K562 (cell line): ENCODE data around the gene WWC2. TPM values are rescaled to one million over a fixed set of nuclear protein-coding genes. Genes with fewer than 3 reads are reported as not detected.

ENCODE experiments used
- BRD9 ChIP-seq: fragments of 450-650 bp; IDR thresholded peaks from 2 replicates; pipeline ENCODE4 v1.6.1; 2018; ENCODE audit warnings: low read depth; ENCODE audit not compliant: partially characterized antibody
- CSDE1 ChIP-seq, 2 experiments: fragments of 450-650 bp; IDR thresholded peaks; 2 replicates each; pipeline ENCODE4 v1.6.1; 2016; ENCODE audit warnings: mild to moderate bottlenecking in 1 of 2
- DMBX1 ChIP-seq: fragments of 250-450 bp; sonication (Bioruptor Pico); IDR thresholded peaks from 2 replicates; pipeline ENCODE4 v1.8.0; 2022; ENCODE audit warnings: inconsistent platforms, mild to moderate bottlenecking, moderate library complexity, borderline replicate concordance
- DNMT1 ChIP-seq: fragments of 450-650 bp; IDR thresholded peaks from 2 replicates; pipeline ENCODE4 v1.6.1; 2016; ENCODE audit warnings: antibody characterized with exemption, mild to moderate bottlenecking
- KDM2B ChIP-seq: fragments of 250-450 bp; sonication (Bioruptor Pico); IDR thresholded peaks from 2 replicates; pipeline ENCODE4 v1.8.0; 2021; ENCODE audit warnings: mild to moderate bottlenecking, moderate library complexity
- L3MBTL2 ChIP-seq: fragments of 450-650 bp; IDR thresholded peaks from 2 replicates; pipeline ENCODE4 v1.6.1; 2016; ENCODE audit warnings: mild to moderate bottlenecking, moderate library complexity
- MEIS2 ChIP-seq: fragments of 450-650 bp; IDR thresholded peaks from 2 replicates; pipeline ENCODE4 v1.6.1; 2014; ENCODE audit warnings: mild to moderate bottlenecking; ENCODE audit not compliant: partially characterized antibody
- NFIX ChIP-seq: fragments of 250-450 bp; sonication (Bioruptor Pico); IDR thresholded peaks from 2 replicates; pipeline ENCODE4 v1.4.0; 2020; ENCODE audit warnings: low read depth, mild to moderate bottlenecking, moderate library complexity
- TBP ChIP-seq: optimal IDR thresholded peaks from 2 replicates; pipeline ENCODE3; 2011; ENCODE audit warnings: low read depth, low read length, improper control_type of control experiment
- U2AF1 ChIP-seq: fragments of 200-400 bp; formaldehyde crosslinking; optimal IDR thresholded peaks from 2 replicates; pipeline ENCODE3; 2017; ENCODE audit warnings: mild to moderate bottlenecking, low read depth, low read length, moderate library complexity
- polyA plus RNA-seq, 8 experiments: library from polyadenylated mRNA; depleted of rRNA in 4 of 8; stranded (reverse) in 5 of 8; unstranded in 3 of 8; fragments of >200 nt; fragmentation: Nextera tagmentation in 2 of 8; fragmentation: Illumina TruSeq in 1 of 8; extraction: Ambion mirVana in 2 of 8; extraction: Trizol in 1 of 8; gene quantifications; 2 replicates each; pipeline versions ENCODE4 v1.2.1 to v1.2.3, GENCODE V29; 2011 to 2014; ENCODE audit warnings: inconsistent platforms in 1 of 8, missing spikeins in 1 of 8
- total RNA-seq, 7 experiments: library from RNA; depleted of rRNA in 6 of 7; stranded (reverse); fragments of >200 nt in 6 of 7; fragmentation: Illumina TruSeq in 2 of 7; extraction: Trizol in 2 of 7; gene quantifications; 2 replicates each; pipeline versions ENCODE4 v1.2.1 to v1.2.3, GENCODE V29; 2011 to 2021; ENCODE audit warnings: low replicate concordance in 1 of 7
- TF ChIP-seq, protein P1 (sequence below): sonication (generic); formaldehyde crosslinking; IDR thresholded peaks from 2 replicates; pipeline ENCODE4 v1.8.1; 2023; ENCODE audit warnings: missing genetic modification reagents, mild to moderate bottlenecking, borderline replicate concordance
- TF ChIP-seq, protein P2 (sequence below): sonication (generic); formaldehyde crosslinking; IDR thresholded peaks from 2 replicates; pipeline ENCODE4 v1.8.0; 2022; ENCODE audit warnings: mild to moderate bottlenecking, missing genetic modification reagents
- TF ChIP-seq, protein P3 (sequence below): IDR thresholded peaks from 3 replicates; pipeline ENCODE4 v1.6.1; 2011; ENCODE audit warnings: borderline replicate concordance, mild to moderate bottlenecking, moderate library complexity; ENCODE audit not compliant: insufficient read length; ENCODE audit errors: extremely low read depth
- TF ChIP-seq, protein P4 (sequence below): fragments of 150-350 bp; IDR thresholded peaks from 2 replicates; pipeline ENCODE4 v1.6.1; 2014; ENCODE audit warnings: low read depth, mild to moderate bottlenecking, low read length, borderline replicate concordance

Gene WWC2
- total and polyA plus RNA-seq, 9 of the 15 experiments (the other 6 are each of a cell fraction or from before 2014, with no cell fraction given): 3.7 to 39.4 (median 19.6) TPM

DNA sequence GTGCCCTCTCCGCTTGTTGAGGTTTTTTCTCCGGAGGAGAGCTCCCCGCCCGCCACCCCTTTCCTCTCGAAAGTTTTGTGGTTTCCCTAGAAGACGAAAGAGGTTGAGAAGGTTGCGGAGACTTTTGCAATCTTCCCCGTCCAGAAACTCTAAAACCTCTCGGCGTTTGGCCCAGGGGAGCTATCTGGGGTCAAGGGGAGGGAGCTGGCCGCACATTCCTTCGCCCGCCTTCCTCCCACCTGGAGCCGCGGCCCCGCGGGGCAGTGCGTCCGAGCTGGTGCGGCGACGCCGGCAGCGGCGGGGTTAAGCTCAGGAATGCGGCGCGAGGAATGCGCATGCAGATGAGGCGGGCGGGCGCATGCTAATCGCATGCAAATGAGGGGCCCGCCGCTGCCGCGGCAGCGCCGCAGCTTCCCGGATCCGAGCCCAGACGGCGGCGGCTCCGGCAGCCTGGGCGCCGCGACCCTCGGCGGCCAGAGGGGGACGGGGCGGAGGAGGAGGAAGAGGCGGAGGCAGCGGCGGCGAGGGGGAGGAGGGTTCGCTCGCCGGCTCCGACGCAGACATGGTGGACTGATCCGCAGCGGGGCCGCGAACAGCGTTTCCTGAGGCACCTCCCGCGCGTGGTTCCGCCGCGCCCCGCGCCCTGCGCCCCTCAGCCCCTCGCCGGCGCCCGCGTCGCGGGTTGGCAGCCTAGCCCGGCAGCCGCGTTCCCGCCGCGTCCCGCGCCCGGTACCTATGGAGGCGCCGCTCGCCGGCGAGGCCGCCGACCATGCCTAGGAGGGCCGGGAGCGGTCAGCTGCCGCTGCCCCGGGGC lies at the start of gene WWC2 (continued):
- TF ChIP-seq, protein P1, sequence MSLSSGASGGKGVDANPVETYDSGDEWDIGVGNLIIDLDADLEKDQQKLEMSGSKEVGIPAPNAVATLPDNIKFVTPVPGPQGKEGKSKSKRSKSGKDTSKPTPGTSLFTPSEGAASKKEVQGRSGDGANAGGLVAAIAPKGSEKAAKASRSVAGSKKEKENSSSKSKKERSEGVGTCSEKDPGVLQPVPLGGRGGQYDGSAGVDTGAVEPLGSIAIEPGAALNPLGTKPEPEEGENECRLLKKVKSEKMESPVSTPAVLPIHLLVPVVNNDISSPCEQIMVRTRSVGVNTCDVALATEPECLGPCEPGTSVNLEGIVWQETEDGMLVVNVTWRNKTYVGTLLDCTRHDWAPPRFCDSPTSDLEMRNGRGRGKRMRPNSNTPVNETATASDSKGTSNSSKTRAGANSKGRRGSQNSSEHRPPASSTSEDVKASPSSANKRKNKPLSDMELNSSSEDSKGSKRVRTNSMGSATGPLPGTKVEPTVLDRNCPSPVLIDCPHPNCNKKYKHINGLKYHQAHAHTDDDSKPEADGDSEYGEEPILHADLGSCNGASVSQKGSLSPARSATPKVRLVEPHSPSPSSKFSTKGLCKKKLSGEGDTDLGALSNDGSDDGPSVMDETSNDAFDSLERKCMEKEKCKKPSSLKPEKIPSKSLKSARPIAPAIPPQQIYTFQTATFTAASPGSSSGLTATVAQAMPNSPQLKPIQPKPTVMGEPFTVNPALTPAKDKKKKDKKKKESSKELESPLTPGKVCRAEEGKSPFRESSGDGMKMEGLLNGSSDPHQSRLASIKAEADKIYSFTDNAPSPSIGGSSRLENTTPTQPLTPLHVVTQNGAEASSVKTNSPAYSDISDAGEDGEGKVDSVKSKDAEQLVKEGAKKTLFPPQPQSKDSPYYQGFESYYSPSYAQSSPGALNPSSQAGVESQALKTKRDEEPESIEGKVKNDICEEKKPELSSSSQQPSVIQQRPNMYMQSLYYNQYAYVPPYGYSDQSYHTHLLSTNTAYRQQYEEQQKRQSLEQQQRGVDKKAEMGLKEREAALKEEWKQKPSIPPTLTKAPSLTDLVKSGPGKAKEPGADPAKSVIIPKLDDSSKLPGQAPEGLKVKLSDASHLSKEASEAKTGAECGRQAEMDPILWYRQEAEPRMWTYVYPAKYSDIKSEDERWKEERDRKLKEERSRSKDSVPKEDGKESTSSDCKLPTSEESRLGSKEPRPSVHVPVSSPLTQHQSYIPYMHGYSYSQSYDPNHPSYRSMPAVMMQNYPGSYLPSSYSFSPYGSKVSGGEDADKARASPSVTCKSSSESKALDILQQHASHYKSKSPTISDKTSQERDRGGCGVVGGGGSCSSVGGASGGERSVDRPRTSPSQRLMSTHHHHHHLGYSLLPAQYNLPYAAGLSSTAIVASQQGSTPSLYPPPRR (CRISPR knock-in tag): no peak; the same call in 1 of the 2 replicates
- TF ChIP-seq DNMT1 (no peak), MEIS2 (peak; percentile 12), L3MBTL2 (peak; percentile 33; the same call in 1 of the 2 replicates), KDM2B (no peak), CSDE1 (IDR thresholded peaks at IDR 0.05) (no peak), U2AF1 (no peak), NFIX (CRISPR knock-in tag) (no peak), DMBX1 (CRISPR knock-in tag) (no peak), BRD9 (no peak), TBP (peak; percentile 72)
- TF ChIP-seq, protein P2, sequence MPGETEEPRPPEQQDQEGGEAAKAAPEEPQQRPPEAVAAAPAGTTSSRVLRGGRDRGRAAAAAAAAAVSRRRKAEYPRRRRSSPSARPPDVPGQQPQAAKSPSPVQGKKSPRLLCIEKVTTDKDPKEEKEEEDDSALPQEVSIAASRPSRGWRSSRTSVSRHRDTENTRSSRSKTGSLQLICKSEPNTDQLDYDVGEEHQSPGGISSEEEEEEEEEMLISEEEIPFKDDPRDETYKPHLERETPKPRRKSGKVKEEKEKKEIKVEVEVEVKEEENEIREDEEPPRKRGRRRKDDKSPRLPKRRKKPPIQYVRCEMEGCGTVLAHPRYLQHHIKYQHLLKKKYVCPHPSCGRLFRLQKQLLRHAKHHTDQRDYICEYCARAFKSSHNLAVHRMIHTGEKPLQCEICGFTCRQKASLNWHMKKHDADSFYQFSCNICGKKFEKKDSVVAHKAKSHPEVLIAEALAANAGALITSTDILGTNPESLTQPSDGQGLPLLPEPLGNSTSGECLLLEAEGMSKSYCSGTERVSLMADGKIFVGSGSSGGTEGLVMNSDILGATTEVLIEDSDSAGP: no peak
- TF ChIP-seq, protein P3, sequence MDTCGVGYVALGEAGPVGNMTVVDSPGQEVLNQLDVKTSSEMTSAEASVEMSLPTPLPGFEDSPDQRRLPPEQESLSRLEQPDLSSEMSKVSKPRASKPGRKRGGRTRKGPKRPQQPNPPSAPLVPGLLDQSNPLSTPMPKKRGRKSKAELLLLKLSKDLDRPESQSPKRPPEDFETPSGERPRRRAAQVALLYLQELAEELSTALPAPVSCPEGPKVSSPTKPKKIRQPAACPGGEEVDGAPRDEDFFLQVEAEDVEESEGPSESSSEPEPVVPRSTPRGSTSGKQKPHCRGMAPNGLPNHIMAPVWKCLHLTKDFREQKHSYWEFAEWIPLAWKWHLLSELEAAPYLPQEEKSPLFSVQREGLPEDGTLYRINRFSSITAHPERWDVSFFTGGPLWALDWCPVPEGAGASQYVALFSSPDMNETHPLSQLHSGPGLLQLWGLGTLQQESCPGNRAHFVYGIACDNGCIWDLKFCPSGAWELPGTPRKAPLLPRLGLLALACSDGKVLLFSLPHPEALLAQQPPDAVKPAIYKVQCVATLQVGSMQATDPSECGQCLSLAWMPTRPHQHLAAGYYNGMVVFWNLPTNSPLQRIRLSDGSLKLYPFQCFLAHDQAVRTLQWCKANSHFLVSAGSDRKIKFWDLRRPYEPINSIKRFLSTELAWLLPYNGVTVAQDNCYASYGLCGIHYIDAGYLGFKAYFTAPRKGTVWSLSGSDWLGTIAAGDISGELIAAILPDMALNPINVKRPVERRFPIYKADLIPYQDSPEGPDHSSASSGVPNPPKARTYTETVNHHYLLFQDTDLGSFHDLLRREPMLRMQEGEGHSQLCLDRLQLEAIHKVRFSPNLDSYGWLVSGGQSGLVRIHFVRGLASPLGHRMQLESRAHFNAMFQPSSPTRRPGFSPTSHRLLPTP: no peak
- TF ChIP-seq, protein P4, sequence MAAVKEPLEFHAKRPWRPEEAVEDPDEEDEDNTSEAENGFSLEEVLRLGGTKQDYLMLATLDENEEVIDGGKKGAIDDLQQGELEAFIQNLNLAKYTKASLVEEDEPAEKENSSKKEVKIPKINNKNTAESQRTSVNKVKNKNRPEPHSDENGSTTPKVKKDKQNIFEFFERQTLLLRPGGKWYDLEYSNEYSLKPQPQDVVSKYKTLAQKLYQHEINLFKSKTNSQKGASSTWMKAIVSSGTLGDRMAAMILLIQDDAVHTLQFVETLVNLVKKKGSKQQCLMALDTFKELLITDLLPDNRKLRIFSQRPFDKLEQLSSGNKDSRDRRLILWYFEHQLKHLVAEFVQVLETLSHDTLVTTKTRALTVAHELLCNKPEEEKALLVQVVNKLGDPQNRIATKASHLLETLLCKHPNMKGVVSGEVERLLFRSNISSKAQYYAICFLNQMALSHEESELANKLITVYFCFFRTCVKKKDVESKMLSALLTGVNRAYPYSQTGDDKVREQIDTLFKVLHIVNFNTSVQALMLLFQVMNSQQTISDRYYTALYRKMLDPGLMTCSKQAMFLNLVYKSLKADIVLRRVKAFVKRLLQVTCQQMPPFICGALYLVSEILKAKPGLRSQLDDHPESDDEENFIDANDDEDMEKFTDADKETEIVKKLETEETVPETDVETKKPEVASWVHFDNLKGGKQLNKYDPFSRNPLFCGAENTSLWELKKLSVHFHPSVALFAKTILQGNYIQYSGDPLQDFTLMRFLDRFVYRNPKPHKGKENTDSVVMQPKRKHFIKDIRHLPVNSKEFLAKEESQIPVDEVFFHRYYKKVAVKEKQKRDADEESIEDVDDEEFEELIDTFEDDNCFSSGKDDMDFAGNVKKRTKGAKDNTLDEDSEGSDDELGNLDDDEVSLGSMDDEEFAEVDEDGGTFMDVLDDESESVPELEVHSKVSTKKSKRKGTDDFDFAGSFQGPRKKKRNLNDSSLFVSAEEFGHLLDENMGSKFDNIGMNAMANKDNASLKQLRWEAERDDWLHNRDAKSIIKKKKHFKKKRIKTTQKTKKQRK: no peak
